CD4-positive, alpha-beta memory T cell (primary cell): ENCODE data around the gene PPIC. TPM values are rescaled to one million over a fixed set of nuclear protein-coding genes. Genes with fewer than 3 reads are reported as not detected.

ENCODE experiments used
- CTCF ChIA-PET: fragments of 350-600 bp; sonication (Branson Sonifier 250); formaldehyde crosslinking; loops from one replicate; lab custom pipeline; 2021; ENCODE audit warnings: inconsistent platforms; ENCODE audit not compliant: partially characterized antibody; lab: Charles Lee
- POLR2A ChIA-PET: fragments of 350-600 bp; sonication (Branson Sonifier 250); formaldehyde crosslinking; loops from one replicate; lab custom pipeline; 2021; ENCODE audit not compliant: partially characterized antibody; lab: Charles Lee
- DNase-seq, 5 donors: peaks; one replicate each; pipeline versions ENCODE4 v3.0.0 to v3.0.0-alpha.2; 2020 to 2022; ENCODE audit warnings: mixed read lengths in 1 of 5
- H3K27ac ChIP-seq: one replicate; pipeline ENCODE4 v1.7.0; 2013; ENCODE audit warnings: low read depth, low read length
- H3K27me3 ChIP-seq: 2 replicates; pipeline ENCODE4 v1.7.0; 2013; ENCODE audit warnings: mild to moderate bottlenecking, low read length, moderate library complexity; ENCODE audit not compliant: insufficient read depth
- H3K36me3 ChIP-seq: 2 replicates; pipeline ENCODE4 v1.7.0; 2013; ENCODE audit warnings: mild to moderate bottlenecking, low read length, moderate library complexity; ENCODE audit not compliant: insufficient read depth
- H3K4me1 ChIP-seq: 2 replicates; pipeline ENCODE4 v1.7.0; 2013; ENCODE audit warnings: mild to moderate bottlenecking, low read length, moderate library complexity; ENCODE audit not compliant: insufficient read depth
- H3K4me3 ChIP-seq, 2 donors: one replicate each; pipeline ENCODE4 v1.7.0; 2013; ENCODE audit warnings: low read length in 2 of 2, mild to moderate bottlenecking in 1 of 2
- H3K9me3 ChIP-seq, 2 donors: one replicate each; pipeline ENCODE4 v1.7.0; 2013; ENCODE audit warnings: low read length in 2 of 2, control low read depth in 1 of 2; ENCODE audit not compliant: control insufficient read depth in 1 of 2
- H3K27ac Mint-ChIP-seq, 7 donors: one replicate each; pipeline ENCODE4 v1.8.0; 2020 to 2021; ENCODE audit warnings: mixed read lengths in 7 of 7, mild to moderate bottlenecking in 6 of 7, inconsistent platforms in 3 of 7, moderate library complexity in 3 of 7
- H3K27me3 Mint-ChIP-seq, 2 donors: one replicate each; pipeline ENCODE4 v1.8.0; 2020 to 2021; ENCODE audit warnings: mixed read lengths in 2 of 2
- H3K36me3 Mint-ChIP-seq, 2 donors: one replicate each; pipeline ENCODE4 v1.8.0; 2020 to 2021; ENCODE audit warnings: mixed read lengths in 2 of 2, inconsistent platforms in 1 of 2, mild to moderate bottlenecking in 1 of 2
- H3K4me1 Mint-ChIP-seq, 4 donors: one replicate each; pipeline ENCODE4 v1.8.0; 2020 to 2021; ENCODE audit warnings: mixed read lengths in 4 of 4, mild to moderate bottlenecking in 1 of 4
- H3K4me3 Mint-ChIP-seq, 8 donors: one replicate each; pipeline ENCODE4 v1.8.0; 2020 to 2021; ENCODE audit warnings: mixed read lengths in 8 of 8, mild to moderate bottlenecking in 7 of 8, moderate library complexity in 6 of 8, inconsistent platforms in 3 of 8
- H3K9me3 Mint-ChIP-seq, 8 donors: one replicate each; pipeline ENCODE4 v1.8.0; 2020 to 2021; ENCODE audit warnings: mixed read lengths in 8 of 8, mild to moderate bottlenecking in 5 of 8, inconsistent platforms in 3 of 8, moderate library complexity in 1 of 8
- intact Hi-C: fragments of 100-400 bp; cut with micrococcal nuclease; formaldehyde crosslinking; loops from one replicate; pipeline ENCODE4 v1.15.1; 2023
- polyA plus RNA-seq, 2 donors: library from polyadenylated mRNA; unstranded; fragments of 300-500 nt; fragmentation: Illumina TruSeq; gene quantifications; one replicate each; pipeline ENCODE4 v1.2.3, GENCODE V29; 2021
- total RNA-seq, 2 experiments: library from RNA; stranded (reverse); gene quantifications; one replicate each; pipeline ENCODE4 v1.2.3, GENCODE V29; 2021

The PPIC gene
- total and polyA plus RNA-seq, 4 experiments from 2014 or later = not detected

- peaks cover 26 to 29% of the 10 kb centered on the region in 2 donors for H3K27me3 Mint-ChIP-seq
- H3K27ac ChIP-seq = no peak overlapping the region
- CTCF ChIA-PET = no interaction called here
- intact Hi-C loops = no loop called here
- H3K27ac Mint-ChIP-seq = no peak overlapping the region
- H3K4me3 Mint-ChIP-seq = no peak overlapping the region
- no peak for DNase-seq
- H3K4me1 Mint-ChIP-seq = peaks cover 10 to 18% (median 12%) of the 10 kb centered on the region in 4 donors
- H3K4me1 ChIP-seq = peaks cover 15% of the 10 kb centered on the region
- H3K9me3 ChIP-seq = no peaks in the 10 kb centered on the region
- H3K36me3 Mint-ChIP-seq = no peaks in the 10 kb centered on the region
- H3K36me3 ChIP-seq = no peaks in the 10 kb centered on the region
- no peak overlapping the region for H3K4me3 ChIP-seq
- POLR2A ChIA-PET = no interaction called here
- peaks cover 0 to 3% (median 0%) of the 10 kb centered on the region in 8 donors for H3K9me3 Mint-ChIP-seq
- peaks cover 18% of the 10 kb centered on the region for H3K27me3 ChIP-seq
These were observed 3.1 kb upstream of the PPIC start for GRCh38 chr5:123039673-123040072.

GRCh38 chr5:123037104-123037418, 536 bp upstream of the PPIC start:
- Mint-ChIP-seq H3K27me3 (peaks cover 30 to 35% of the 10 kb centered on the region in 2 donors), H3K9me3 (peaks cover 0 to 3% (median 0%) of the 10 kb centered on the region in 8 donors), H3K4me1 (peaks cover 10 to 20% (median 12%) of the 10 kb centered on the region in 4 donors), H3K36me3 (no peaks in the 10 kb centered on the region), H3K27ac (no peak overlapping the region), H3K4me3 (peak overlapping the region in 5 of 8 donors; percentile 3 to 37 (median 25))
- H3K36me3 ChIP-seq = no peaks in the 10 kb centered on the region
- H3K9me3 ChIP-seq = no peaks in the 10 kb centered on the region
- no peak overlapping the region for H3K4me3 ChIP-seq
- intact Hi-C loops = no loop called here
- POLR2A ChIA-PET = no interaction called here
- H3K27me3 ChIP-seq = peaks cover 18% of the 10 kb centered on the region
- CTCF ChIA-PET = no interaction called here
- no peak overlapping the region for H3K27ac ChIP-seq
- peaks cover 16% of the 10 kb centered on the region for H3K4me1 ChIP-seq
- no peak for DNase-seq

GRCh38 chr5:123035918-123036390, 571 bp downstream of the PPIC start:
- Histone ChIP-seq H3K4me3 (peak overlapping the region in 1 of 2 donors; percentile 11), H3K27me3 (peaks cover 18% of the 10 kb centered on the region), H3K9me3 (no peaks in the 10 kb centered on the region), H3K36me3 (no peaks in the 10 kb centered on the region), H3K27ac (no peak overlapping the region), H3K4me1 (peaks cover 16% of the 10 kb centered on the region)
- ChIA-PET CTCF (no interaction called here), POLR2A (no interaction called here)
- intact Hi-C loops = no loop called here
- Mint-ChIP-seq H3K36me3 (no peaks in the 10 kb centered on the region), H3K4me3 (peak overlapping the region in 6 of 8 donors; percentile 71 to 81 (median 74)), H3K9me3 (peaks cover 0 to 3% (median 0%) of the 10 kb centered on the region in 8 donors), H3K27ac (no peak overlapping the region), H3K27me3 (peaks cover 32 to 38% of the 10 kb centered on the region in 2 donors), H3K4me1 (peaks cover 10 to 20% (median 12%) of the 10 kb centered on the region in 4 donors)
- no peak for DNase-seq

GRCh38 chr5:123035360-123035917, 1.1 kb downstream of the PPIC start:
- Histone ChIP-seq H3K9me3 (no peaks in the 10 kb centered on the region), H3K4me3 (peak overlapping the region in 1 of 2 donors; percentile 11), H3K27me3 (peaks cover 18% of the 10 kb centered on the region), H3K27ac (no peak overlapping the region), H3K4me1 (peaks cover 16% of the 10 kb centered on the region), H3K36me3 (no peaks in the 10 kb centered on the region)
- Mint-ChIP-seq H3K36me3 (no peaks in the 10 kb centered on the region), H3K27me3 (peaks cover 32 to 41% of the 10 kb centered on the region in 2 donors), H3K9me3 (peaks cover 0 to 3% (median 0%) of the 10 kb centered on the region in 8 donors), H3K27ac (no peak overlapping the region), H3K4me1 (peaks cover 10 to 20% (median 12%) of the 10 kb centered on the region in 4 donors), H3K4me3 (peak overlapping the region; percentile 65 to 81 (median 74))
- POLR2A ChIA-PET = no interaction called here
- intact Hi-C loops = no loop called here
- CTCF ChIA-PET = interaction anchor here (0.7 kb wide), 1 partner anchor 13 kb away, joined by 3 read pairs; no protein-coding TSS in a partner anchor
- DNase-seq = no peak

GRCh38 chr5:123033157-123033671, 3.3 kb downstream of the PPIC start:
- H3K4me3 Mint-ChIP-seq = no peak overlapping the region
- DNase-seq = no peak
- Histone ChIP-seq H3K27ac (no peak overlapping the region), H3K4me3 (no peak overlapping the region), H3K36me3 (no peaks in the 10 kb centered on the region), H3K4me1 (peaks cover 16% of the 10 kb centered on the region), H3K27me3 (peaks cover 18% of the 10 kb centered on the region), H3K9me3 (no peaks in the 10 kb centered on the region)
- peaks cover 32 to 39% of the 10 kb centered on the region in 2 donors for H3K27me3 Mint-ChIP-seq
- intact Hi-C loops = no loop called here
- ChIA-PET CTCF (no interaction called here), POLR2A (no interaction called here)
- H3K27ac Mint-ChIP-seq = no peak overlapping the region
- H3K36me3 Mint-ChIP-seq = no peaks in the 10 kb centered on the region
- peaks cover 0 to 3% (median 0%) of the 10 kb centered on the region in 8 donors for H3K9me3 Mint-ChIP-seq
- peaks cover 10 to 20% (median 12%) of the 10 kb centered on the region in 4 donors for H3K4me1 Mint-ChIP-seq

GRCh38 chr5:123028222-123028621, 8.3 kb downstream of the PPIC start:
- peaks cover 10 to 16% of the 10 kb centered on the region in 2 donors for H3K27me3 Mint-ChIP-seq
- H3K27ac Mint-ChIP-seq = no peak overlapping the region
- DNase-seq = no peak

GRCh38 chr5:123014689-123015088, 21.8 kb downstream of the PPIC start:
- Mint-ChIP-seq H3K36me3 (peaks cover 2 to 14% of the 10 kb centered on the region in 2 donors), H3K4me1 (no peaks in the 10 kb centered on the region), H3K27me3 (no peaks in the 10 kb centered on the region), H3K4me3 (no peak overlapping the region), H3K9me3 (peaks cover 1 to 12% (median 4%) of the 10 kb centered on the region in 8 donors), H3K27ac (no peak overlapping the region)
- Histone ChIP-seq H3K4me1 (no peaks in the 10 kb centered on the region), H3K4me3 (no peak overlapping the region), H3K27ac (no peak overlapping the region), H3K9me3 (no peaks in the 10 kb centered on the region), H3K27me3 (no peaks in the 10 kb centered on the region), H3K36me3 (no peaks in the 10 kb centered on the region)
- DNase-seq = no peak
- intact Hi-C loops = no loop called here
- ChIA-PET CTCF (no interaction called here), POLR2A (no interaction called here)

More at GRCh38 chr5:123028222-123028621, 8.3 kb downstream of the PPIC start:
- Mint-ChIP-seq H3K4me3 (no peak overlapping the region), H3K36me3 (no peaks in the 10 kb centered on the region), H3K9me3 (peaks cover 0 to 4% (median 0%) of the 10 kb centered on the region in 8 donors), H3K4me1 (no peaks in the 10 kb centered on the region)
- intact Hi-C loops = no loop called here
- Histone ChIP-seq H3K4me1 (no peaks in the 10 kb centered on the region), H3K36me3 (no peaks in the 10 kb centered on the region), H3K27me3 (no peaks in the 10 kb centered on the region), H3K27ac (no peak overlapping the region), H3K9me3 (no peaks in the 10 kb centered on the region), H3K4me3 (no peak overlapping the region)
- POLR2A ChIA-PET = no interaction called here
- CTCF ChIA-PET = no interaction called here
